HepG2 (cell line): Measurements from ENCODE around the gene SLCO4A1. TPM values are rescaled to one million over a fixed set of nuclear protein-coding genes. Genes with fewer than 3 reads are reported as not detected.

Experiments
- CCAR2 ChIP-seq: fragments of 200-400 bp; formaldehyde crosslinking; optimal IDR thresholded peaks from 2 replicates; pipeline ENCODE3; 2018; ENCODE audit warnings: low read depth, mild to moderate bottlenecking, low read length, moderate library complexity
- CCDC6 ChIP-seq: sonication (generic); formaldehyde crosslinking; IDR thresholded peaks from 2 replicates; pipeline ENCODE4 v1.8.1; 2022; ENCODE audit warnings: mild to moderate bottlenecking, missing genetic modification reagents, moderate library complexity
- MYNN ChIP-seq: sonication (generic); formaldehyde crosslinking; IDR thresholded peaks from 2 replicates; pipeline ENCODE4 v1.4.0; 2020; ENCODE audit warnings: mild to moderate bottlenecking, low read depth, missing genetic modification reagents
- SCMH1 ChIP-seq: sonication (generic); formaldehyde crosslinking; IDR thresholded peaks from 2 replicates; pipeline ENCODE4 v1.9.0; 2021; ENCODE audit warnings: missing genetic modification reagents, mild to moderate bottlenecking, borderline replicate concordance
- TEAD2 ChIP-seq: sonication (generic); formaldehyde crosslinking; IDR thresholded peaks from 2 replicates; pipeline ENCODE4 v1.9.0; 2021; ENCODE audit warnings: missing genetic modification reagents
- TMF1 ChIP-seq: sonication (generic); formaldehyde crosslinking; IDR thresholded peaks from 2 replicates; pipeline ENCODE4 v1.8.1; 2022; ENCODE audit warnings: low read depth, missing genetic modification reagents
- ZBTB20 ChIP-seq: sonication (generic); formaldehyde crosslinking; IDR thresholded peaks from 2 replicates; pipeline ENCODE4 v1.8.1; 2023; ENCODE audit warnings: missing genetic modification reagents, low read depth, mild to moderate bottlenecking, borderline replicate concordance
- ZFP37 ChIP-seq: sonication (generic); formaldehyde crosslinking; IDR thresholded peaks from 2 replicates; pipeline ENCODE4 v1.4.0; 2020; ENCODE audit warnings: missing genetic modification reagents, borderline replicate concordance
- ZNF3 ChIP-seq: IDR thresholded peaks from 2 replicates; pipeline ENCODE4 v1.7.0; 2017; ENCODE audit warnings: inconsistent platforms
- ZNF510 ChIP-seq: sonication (generic); formaldehyde crosslinking; IDR thresholded peaks from 2 replicates; pipeline ENCODE4 v1.4.0; 2020; ENCODE audit warnings: low read depth, mild to moderate bottlenecking, missing genetic modification reagents
- ZNF557 ChIP-seq: sonication (generic); formaldehyde crosslinking; IDR thresholded peaks from 2 replicates; pipeline ENCODE4 v1.4.0; 2020; ENCODE audit warnings: missing genetic modification reagents
- ZNF572 ChIP-seq: sonication (generic); formaldehyde crosslinking; IDR thresholded peaks from 2 replicates; pipeline ENCODE4 v1.5.1; 2020; ENCODE audit warnings: mild to moderate bottlenecking, missing genetic modification reagents
- ZNF614 ChIP-seq: IDR thresholded peaks from 2 replicates; pipeline ENCODE4 v1.6.1; 2018; ENCODE audit warnings: missing biosample characterization, missing genetic modification reagents, inconsistent platforms, borderline replicate concordance
- ZNF775 ChIP-seq: sonication (generic); formaldehyde crosslinking; IDR thresholded peaks from 2 replicates; pipeline ENCODE4 v1.4.0; 2020; ENCODE audit warnings: missing genetic modification reagents, mild to moderate bottlenecking, moderate library complexity, borderline replicate concordance
- polyA plus RNA-seq, 8 experiments: library from polyadenylated mRNA; depleted of rRNA in 3 of 8; stranded (reverse) in 7 of 8; unstranded in 1 of 8; fragments of >200 nt; fragmentation: Illumina TruSeq in 4 of 8; extraction: Trizol in 4 of 8; gene quantifications; 2 replicates each; pipeline versions ENCODE4 v1.2.1 to v1.2.3, GENCODE V29; 2011 to 2016; ENCODE audit warnings: low read depth in 4 of 8, missing spikeins in 1 of 8, mixed read lengths in 1 of 8; ENCODE audit not compliant: insufficient read depth in 1 of 8
- total RNA-seq, 5 experiments: library from RNA; depleted of rRNA; stranded (reverse); fragments of >200 nt; fragmentation: Illumina TruSeq; extraction: Trizol; gene quantifications; 2 replicates each; pipeline ENCODE4 v1.2.3, GENCODE V29; 2016; ENCODE audit warnings: low read depth in 1 of 5
- TF ChIP-seq, protein P1 (sequence below): sonication (generic); formaldehyde crosslinking; IDR thresholded peaks from 2 replicates; pipeline ENCODE4 v1.4.0; 2020; ENCODE audit warnings: missing genetic modification reagents
- TF ChIP-seq, protein P2 (sequence below): sonication (generic); formaldehyde crosslinking; IDR thresholded peaks from 2 replicates; pipeline ENCODE4 v1.9.0; 2021; ENCODE audit warnings: missing genetic modification reagents, borderline replicate concordance
- TF ChIP-seq, protein P3 (sequence below): sonication (generic); formaldehyde crosslinking; IDR thresholded peaks from 2 replicates; pipeline ENCODE4 v1.4.0; 2020; ENCODE audit warnings: mild to moderate bottlenecking, missing genetic modification reagents
- TF ChIP-seq, protein P4 (sequence below): sonication (generic); formaldehyde crosslinking; IDR thresholded peaks from 2 replicates; pipeline ENCODE4 v1.8.0; 2022; ENCODE audit warnings: mild to moderate bottlenecking, missing genetic modification reagents; ENCODE audit not compliant: insufficient replicate concordance

The SLCO4A1 gene
- total and polyA plus RNA-seq, 2 of the 13 experiments (the other 11 are each of a cell fraction or from before 2014, with no cell fraction given) = 55.5 to 112 TPM

DNA sequence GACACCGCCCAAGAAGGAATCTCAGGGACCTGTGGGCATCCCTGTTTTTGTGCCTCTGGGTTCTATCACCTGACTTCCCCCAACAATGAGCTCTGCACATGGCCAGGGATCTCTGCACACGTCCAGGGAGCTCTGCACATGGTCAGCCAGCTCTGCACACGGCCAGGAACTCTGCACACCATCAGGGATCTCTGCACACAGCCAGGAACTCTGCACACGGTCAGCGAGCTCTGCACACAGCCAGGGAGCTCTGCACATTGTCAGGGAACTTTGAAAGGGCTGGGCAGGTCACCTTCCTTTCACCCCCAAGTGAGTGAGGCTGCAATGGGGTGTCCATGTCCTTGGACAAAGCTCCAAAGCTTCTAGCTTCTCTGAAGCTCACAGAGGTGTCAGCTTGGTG, 5.2 kb upstream of the SLCO4A1 start (continued):
- no peak for TF ChIP-seq ZNF510 (CRISPR knock-in tag)
- TF ChIP-seq, protein P1, sequence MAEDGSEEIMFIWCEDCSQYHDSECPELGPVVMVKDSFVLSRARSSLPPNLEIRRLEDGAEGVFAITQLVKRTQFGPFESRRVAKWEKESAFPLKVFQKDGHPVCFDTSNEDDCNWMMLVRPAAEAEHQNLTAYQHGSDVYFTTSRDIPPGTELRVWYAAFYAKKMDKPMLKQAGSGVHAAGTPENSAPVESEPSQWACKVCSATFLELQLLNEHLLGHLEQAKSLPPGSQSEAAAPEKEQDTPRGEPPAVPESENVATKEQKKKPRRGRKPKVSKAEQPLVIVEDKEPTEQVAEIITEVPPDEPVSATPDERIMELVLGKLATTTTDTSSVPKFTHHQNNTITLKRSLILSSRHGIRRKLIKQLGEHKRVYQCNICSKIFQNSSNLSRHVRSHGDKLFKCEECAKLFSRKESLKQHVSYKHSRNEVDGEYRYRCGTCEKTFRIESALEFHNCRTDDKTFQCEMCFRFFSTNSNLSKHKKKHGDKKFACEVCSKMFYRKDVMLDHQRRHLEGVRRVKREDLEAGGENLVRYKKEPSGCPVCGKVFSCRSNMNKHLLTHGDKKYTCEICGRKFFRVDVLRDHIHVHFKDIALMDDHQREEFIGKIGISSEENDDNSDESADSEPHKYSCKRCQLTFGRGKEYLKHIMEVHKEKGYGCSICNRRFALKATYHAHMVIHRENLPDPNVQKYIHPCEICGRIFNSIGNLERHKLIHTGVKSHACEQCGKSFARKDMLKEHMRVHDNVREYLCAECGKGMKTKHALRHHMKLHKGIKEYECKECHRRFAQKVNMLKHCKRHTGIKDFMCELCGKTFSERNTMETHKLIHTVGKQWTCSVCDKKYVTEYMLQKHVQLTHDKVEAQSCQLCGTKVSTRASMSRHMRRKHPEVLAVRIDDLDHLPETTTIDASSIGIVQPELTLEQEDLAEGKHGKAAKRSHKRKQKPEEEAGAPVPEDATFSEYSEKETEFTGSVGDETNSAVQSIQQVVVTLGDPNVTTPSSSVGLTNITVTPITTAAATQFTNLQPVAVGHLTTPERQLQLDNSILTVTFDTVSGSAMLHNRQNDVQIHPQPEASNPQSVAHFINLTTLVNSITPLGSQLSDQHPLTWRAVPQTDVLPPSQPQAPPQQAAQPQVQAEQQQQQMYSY (CRISPR knock-in tag) = no peak
- no peak for TF ChIP-seq ZNF775
- TF ChIP-seq ZNF3 (CRISPR knock-in tag) = no peak
- TF ChIP-seq SCMH1 (CRISPR knock-in tag) = no peak
- no peak for TF ChIP-seq CCDC6 (CRISPR knock-in tag)
- no peak for TF ChIP-seq ZNF614 (CRISPR knock-in tag)
- TF ChIP-seq ZNF557 (CRISPR knock-in tag) = no peak
- TF ChIP-seq ZFP37 (CRISPR knock-in tag) = no peak
- peak; percentile 38; the same call in 1 of the 2 replicates for TF ChIP-seq TMF1 (CRISPR knock-in tag)
- TF ChIP-seq, protein P2, sequence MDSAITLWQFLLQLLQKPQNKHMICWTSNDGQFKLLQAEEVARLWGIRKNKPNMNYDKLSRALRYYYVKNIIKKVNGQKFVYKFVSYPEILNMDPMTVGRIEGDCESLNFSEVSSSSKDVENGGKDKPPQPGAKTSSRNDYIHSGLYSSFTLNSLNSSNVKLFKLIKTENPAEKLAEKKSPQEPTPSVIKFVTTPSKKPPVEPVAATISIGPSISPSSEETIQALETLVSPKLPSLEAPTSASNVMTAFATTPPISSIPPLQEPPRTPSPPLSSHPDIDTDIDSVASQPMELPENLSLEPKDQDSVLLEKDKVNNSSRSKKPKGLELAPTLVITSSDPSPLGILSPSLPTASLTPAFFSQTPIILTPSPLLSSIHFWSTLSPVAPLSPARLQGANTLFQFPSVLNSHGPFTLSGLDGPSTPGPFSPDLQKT = no peak
- TF ChIP-seq, protein P3, sequence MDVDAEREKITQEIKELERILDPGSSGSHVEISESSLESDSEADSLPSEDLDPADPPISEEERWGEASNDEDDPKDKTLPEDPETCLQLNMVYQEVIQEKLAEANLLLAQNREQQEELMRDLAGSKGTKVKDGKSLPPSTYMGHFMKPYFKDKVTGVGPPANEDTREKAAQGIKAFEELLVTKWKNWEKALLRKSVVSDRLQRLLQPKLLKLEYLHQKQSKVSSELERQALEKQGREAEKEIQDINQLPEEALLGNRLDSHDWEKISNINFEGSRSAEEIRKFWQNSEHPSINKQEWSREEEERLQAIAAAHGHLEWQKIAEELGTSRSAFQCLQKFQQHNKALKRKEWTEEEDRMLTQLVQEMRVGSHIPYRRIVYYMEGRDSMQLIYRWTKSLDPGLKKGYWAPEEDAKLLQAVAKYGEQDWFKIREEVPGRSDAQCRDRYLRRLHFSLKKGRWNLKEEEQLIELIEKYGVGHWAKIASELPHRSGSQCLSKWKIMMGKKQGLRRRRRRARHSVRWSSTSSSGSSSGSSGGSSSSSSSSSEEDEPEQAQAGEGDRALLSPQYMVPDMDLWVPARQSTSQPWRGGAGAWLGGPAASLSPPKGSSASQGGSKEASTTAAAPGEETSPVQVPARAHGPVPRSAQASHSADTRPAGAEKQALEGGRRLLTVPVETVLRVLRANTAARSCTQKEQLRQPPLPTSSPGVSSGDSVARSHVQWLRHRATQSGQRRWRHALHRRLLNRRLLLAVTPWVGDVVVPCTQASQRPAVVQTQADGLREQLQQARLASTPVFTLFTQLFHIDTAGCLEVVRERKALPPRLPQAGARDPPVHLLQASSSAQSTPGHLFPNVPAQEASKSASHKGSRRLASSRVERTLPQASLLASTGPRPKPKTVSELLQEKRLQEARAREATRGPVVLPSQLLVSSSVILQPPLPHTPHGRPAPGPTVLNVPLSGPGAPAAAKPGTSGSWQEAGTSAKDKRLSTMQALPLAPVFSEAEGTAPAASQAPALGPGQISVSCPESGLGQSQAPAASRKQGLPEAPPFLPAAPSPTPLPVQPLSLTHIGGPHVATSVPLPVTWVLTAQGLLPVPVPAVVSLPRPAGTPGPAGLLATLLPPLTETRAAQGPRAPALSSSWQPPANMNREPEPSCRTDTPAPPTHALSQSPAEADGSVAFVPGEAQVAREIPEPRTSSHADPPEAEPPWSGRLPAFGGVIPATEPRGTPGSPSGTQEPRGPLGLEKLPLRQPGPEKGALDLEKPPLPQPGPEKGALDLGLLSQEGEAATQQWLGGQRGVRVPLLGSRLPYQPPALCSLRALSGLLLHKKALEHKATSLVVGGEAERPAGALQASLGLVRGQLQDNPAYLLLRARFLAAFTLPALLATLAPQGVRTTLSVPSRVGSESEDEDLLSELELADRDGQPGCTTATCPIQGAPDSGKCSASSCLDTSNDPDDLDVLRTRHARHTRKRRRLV (CRISPR knock-in tag) = 0 out of 2 replicates have a peak, but pooled peaks have one; percentile 20
- TF ChIP-seq ZBTB20 (CRISPR knock-in tag) = no peak
- no peak for TF ChIP-seq CCAR2
- TF ChIP-seq TEAD2 (CRISPR knock-in tag) = no peak
- 0 out of 2 replicates have a peak, but pooled peaks have one; percentile 11 for TF ChIP-seq MYNN
- TF ChIP-seq, protein P4, sequence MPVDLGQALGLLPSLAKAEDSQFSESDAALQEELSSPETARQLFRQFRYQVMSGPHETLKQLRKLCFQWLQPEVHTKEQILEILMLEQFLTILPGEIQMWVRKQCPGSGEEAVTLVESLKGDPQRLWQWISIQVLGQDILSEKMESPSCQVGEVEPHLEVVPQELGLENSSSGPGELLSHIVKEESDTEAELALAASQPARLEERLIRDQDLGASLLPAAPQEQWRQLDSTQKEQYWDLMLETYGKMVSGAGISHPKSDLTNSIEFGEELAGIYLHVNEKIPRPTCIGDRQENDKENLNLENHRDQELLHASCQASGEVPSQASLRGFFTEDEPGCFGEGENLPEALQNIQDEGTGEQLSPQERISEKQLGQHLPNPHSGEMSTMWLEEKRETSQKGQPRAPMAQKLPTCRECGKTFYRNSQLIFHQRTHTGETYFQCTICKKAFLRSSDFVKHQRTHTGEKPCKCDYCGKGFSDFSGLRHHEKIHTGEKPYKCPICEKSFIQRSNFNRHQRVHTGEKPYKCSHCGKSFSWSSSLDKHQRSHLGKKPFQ (CRISPR knock-in tag) = no peak
- TF ChIP-seq ZNF572 (CRISPR knock-in tag) = 0 out of 2 replicates have a peak, but pooled peaks have one; percentile 42
